ENCODE measurements around the gene STK35.

- TF ChIP-seq CTCF (IDR thresholded peaks at IDR 0.05; ENCODE audit: borderline replicate concordance, extremely low read depth, low read length, poor library complexity, severe bottlenecking) (no peak), EZH2 (IDR thresholded peaks at IDR 0.05; ENCODE audit: borderline replicate concordance, low read depth, low read length, severe bottlenecking) (no peak)
Measured at GRCh38 chr20:2164421-2164820, 62.8 kb downstream of the STK35 start.
